NCI-H510A (cell line): Measurements from ENCODE around the gene UNC5CL.
"Not testable (repeated sequence)": the region's sequence is repeated elsewhere in the genome, so short reads cannot be mapped to it uniquely, and the experiment has no call there.

Experiments
- DNase-seq: peaks from one replicate; lab custom pipeline; 2025; lab: John Stamatoyannopoulos, UW

The UNC5CL gene

GRCh38 chr6:41037107-41037900, 1.7 kb downstream of the UNC5CL start:
- DNase-seq: no peak

DNA sequence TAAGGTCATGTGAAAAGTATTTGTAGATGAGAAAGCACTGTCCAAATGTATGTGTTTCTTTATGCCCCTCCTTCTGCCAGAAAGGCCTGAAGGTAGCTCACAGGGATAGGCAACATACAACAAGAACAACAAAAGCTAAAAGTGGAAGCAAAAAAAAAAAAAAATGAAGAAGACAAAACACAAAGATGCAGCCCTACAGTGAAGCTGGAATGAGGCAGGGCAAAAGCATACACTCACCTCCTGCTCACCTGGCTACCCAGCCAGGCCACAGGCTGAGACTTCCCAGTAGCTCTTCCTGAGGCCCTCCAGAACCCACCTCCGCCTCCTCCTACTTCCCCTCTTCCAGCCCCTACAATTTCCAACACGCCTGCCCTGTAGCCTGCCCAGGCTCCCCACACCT, 2.4 kb downstream of the UNC5CL start:
- DNase-seq: no peak

DNA sequence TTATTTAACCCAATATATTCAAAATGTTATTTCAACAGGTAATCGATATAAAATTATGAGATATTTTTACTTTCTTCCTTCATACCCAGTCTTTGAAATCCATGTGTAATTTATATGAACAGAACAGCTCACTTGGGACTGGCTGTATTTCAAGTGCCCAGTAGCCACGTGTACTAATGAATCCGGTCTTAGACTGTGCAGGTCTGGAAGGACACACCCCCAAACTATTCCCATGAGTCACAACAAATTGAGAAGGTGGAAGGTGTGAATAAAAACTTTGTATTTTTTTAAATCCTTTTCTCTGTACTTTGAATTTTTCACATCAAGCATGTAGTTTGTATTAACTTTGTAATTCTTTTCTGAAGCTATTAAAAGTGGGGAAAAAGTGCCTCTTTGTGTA, 2.8 kb downstream of the UNC5CL start:
- DNase-seq: no peak

DNA sequence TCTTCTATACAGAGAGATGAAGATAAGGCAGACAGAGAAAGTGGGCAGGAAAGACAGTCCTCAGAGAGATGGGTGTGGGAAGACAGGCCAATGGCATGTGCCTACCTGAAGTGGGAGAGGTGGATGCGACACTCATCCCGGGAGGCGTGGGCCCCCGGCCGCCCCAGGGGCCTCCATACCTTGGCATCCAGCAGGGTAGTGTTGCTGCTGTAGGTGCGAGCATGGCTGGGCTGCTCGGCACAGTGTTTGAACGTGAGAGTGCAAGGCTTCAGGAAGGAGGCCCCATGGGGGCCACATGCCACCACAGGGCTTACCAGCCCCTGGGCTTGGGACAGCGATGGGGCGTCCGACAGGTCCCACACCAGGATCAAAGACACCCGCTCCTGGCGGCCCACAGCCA, 5.2 kb downstream of the UNC5CL start:
- DNase-seq: no peak

GRCh38 chr6:41032830-41033229, 6.2 kb downstream of the UNC5CL start:
- DNase-seq: no peak

GRCh38 chr6:41028561-41029412, 10.2 kb downstream of the UNC5CL start:
- no peak for DNase-seq

- peak; percentile 89 for DNase-seq
Measured at GRCh38 chr6:41027799-41028560, 11.0 kb downstream of the UNC5CL start.

DNA sequence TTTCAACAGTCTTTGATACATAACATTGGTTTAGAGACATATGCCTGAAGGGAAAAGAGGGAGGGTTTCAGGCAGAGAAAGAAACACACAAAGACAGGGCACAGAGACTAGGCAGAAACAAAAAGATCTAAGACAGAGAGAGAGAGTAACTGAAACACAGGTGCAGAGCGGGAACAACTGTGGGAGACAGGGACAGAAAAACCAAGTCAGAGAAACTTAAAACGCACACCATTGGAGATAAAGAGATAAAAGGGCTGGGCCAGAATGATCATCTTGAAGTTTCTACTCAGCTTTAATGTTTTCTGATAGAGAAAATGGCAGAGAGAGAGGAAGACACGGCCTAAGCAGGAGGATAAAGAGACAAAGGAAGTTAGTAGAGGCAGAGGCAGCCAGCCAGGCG, 11.8 kb downstream of the UNC5CL start:
- DNase-seq: no peak

DNA sequence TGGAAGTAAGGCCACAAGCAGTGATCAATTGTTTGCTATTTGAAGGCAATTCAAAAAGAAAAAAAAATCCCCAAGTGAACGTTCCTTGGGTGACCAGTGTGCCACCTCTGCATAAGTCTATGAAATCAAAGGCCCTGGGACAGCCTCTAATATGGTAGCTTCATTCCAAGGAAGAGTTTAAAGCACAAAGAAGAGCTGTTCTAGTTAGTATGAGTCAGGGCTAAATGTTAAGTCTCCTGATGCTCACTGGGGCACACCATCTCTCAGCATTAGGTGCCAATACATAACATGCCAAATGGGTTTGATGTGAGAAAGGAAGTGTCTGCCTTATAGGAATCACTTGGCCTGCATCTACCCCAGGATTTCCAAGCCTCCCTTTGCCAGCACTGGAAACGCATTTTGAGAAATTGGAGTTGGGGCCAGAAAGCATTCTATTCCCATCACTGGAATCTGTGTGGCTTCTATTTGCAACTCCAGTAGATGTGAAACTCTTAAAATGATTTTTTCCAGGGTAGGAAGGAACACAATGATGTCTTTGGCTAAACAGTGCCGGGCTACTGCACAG, 13.0 kb downstream of the UNC5CL start:
- DNase-seq: no peak

GRCh38 chr6:41023114-41023513, 15.9 kb downstream of the UNC5CL start:
- DNase-seq: no peak

GRCh38 chr6:41022294-41022693, 16.7 kb downstream of the UNC5CL start:
- no peak for DNase-seq

DNA sequence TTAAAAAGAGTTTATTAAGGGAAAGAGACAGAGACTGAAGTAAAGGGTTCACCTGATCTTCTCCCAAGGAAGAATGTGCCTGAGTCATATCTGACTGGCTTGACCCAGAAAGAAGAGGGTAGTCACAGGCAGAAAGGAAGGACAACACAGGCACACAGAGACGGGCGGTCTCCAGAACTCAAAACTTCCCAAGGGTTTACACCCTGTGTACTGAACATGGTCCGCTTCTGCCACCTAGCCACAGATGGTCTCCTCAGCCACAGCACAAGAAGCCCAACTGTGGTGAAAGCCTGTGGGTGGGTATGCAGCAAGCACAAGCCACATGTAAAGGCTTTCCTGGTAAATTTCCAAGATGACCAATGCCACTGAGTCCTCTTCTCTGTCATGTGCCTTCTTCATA, 17.2 kb downstream of the UNC5CL start:
- no peak for DNase-seq

DNA sequence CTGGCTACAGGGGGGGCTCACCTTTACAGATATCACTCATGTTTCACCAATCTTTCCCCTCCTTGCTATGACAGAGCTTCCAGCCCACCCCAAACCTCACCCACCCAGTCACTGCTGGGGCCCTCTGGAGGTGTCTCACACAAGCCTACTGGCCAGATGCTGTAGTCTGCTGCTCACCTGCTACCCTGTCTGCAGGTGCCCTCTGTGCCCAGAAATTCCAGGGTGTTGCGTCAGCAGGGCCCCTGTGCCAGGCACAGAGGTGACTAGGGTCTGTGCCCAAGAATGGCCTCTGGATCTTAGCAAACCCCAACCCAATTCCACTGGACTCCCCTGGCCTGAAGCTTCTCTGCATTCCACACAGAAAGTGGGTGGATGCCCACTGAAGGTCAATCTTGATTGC, 21.4 kb downstream of the UNC5CL start:
- DNase-seq: no peak

DNA sequence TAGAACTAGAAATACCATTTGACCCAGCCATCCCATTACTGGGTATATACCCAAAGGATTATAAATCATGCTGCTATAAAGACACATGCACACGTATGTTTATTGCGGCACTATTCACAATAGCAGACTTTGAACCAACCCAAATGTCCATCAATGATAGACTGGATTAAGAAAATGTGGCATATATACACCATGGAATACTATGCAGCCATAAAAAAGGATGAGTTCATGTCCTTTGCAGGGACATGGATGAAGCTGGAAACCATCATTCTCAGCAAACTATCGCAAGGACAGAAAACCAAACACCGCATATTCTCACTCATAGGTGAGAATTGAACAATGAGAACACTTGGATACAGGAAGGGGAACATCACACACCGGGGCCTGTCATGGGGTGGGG, 23.2 kb downstream of the UNC5CL start:
- not testable (repeated sequence) for DNase-seq

GRCh38 chr6:41014780-41015179, 24.2 kb downstream of the UNC5CL start:
- DNase-seq: no peak

- DNase-seq: no peak
Measured at GRCh38 chr6:41013466-41014153, 25.4 kb downstream of the UNC5CL start.

- DNase-seq: no peak
Measured at GRCh38 chr6:41011673-41012072, 27.3 kb downstream of the UNC5CL start.

DNA sequence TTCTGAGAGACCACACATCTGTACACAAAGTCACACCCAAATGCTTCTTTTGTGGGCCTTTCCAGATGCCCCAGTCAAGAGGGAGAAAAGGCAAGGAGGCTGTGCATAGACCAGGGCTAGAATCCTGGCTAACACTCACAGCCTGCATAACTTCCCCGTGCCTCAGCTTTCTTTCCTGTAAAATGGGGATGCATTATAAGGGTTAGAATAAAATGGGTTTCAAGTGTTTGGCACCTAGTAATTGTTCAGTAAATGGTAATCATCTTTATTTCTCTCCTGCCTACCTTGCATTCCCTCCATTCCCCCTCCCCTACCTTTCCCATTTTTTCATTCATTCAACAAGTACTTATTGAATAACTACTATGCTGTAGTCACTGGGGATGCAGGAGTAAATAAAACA, 29.4 kb downstream of the UNC5CL start:
- no peak for DNase-seq

- DNase-seq: no peak
Measured at GRCh38 chr6:41008011-41008410, 31.0 kb downstream of the UNC5CL start.

GRCh38 chr6:41006980-41007379, 32.0 kb downstream of the UNC5CL start:
- DNase-seq: not testable (repeated sequence)

DNA sequence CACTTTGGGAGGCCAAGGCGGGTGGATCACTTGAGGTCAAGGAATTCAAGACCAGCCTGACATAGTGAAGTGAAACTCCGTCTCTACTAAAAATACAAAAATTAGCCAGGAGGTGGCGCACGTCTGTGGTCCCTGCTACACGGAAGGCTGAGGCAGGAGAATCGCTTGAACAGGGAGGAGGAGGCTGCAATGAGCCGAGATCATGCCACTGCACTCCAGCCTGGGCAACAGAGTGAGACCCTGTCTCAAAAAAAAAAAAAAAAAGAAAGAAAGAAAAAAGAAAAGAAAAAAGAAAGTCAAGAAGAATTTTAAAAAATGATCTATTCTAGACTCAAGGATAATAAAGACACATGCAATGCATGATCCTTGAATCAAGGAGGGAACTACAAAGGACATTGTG, 32.8 kb downstream of the UNC5CL start:
- peak; percentile 59 for DNase-seq

- DNase-seq: no peak
Measured at GRCh38 chr6:41002168-41002567, 36.9 kb downstream of the UNC5CL start.
